SJCRH30 (cell line): ENCODE results near the gene CFAP99. TPM values are rescaled to one million over a fixed set of nuclear protein-coding genes. Genes with fewer than 3 reads are reported as not detected.
"Not testable (repeated sequence)": the region's sequence is repeated elsewhere in the genome, so short reads cannot be mapped to it uniquely, and the experiment has no call there.

ENCODE experiments used
- DNase-seq, 2 experiments: peaks; one replicate each; pipeline ENCODE4 v3.0.0-alpha.2; 2015 to 2020
- H3K27ac ChIP-seq: fragments of 250-450 bp; sonication (Bioruptor Pico); 2 replicates; pipeline ENCODE4 v1.5.1; 2020; ENCODE audit warnings: mild to moderate bottlenecking, moderate library complexity
- H3K27me3 ChIP-seq: fragments of 250-450 bp; sonication (Bioruptor Pico); 2 replicates; pipeline ENCODE4 v1.5.1; 2020; ENCODE audit warnings: mild to moderate bottlenecking, moderate library complexity
- H3K36me3 ChIP-seq: fragments of 250-450 bp; sonication (Bioruptor Pico); 2 replicates; pipeline ENCODE4 v1.5.1; 2020; ENCODE audit warnings: mild to moderate bottlenecking, moderate library complexity
- H3K4me1 ChIP-seq: fragments of 250-450 bp; sonication (Bioruptor Pico); 2 replicates; pipeline ENCODE4 v1.5.1; 2020; ENCODE audit warnings: mild to moderate bottlenecking, moderate library complexity
- H3K4me3 ChIP-seq: fragments of 250-450 bp; sonication (Bioruptor Pico); 2 replicates; pipeline ENCODE4 v1.5.1; 2020; ENCODE audit warnings: mild to moderate bottlenecking, moderate library complexity
- H3K9me3 ChIP-seq: fragments of 250-450 bp; sonication (Bioruptor Pico); replicated peaks from 2 replicates; pipeline ENCODE4 v1.5.1; 2020; ENCODE audit warnings: mild to moderate bottlenecking, moderate library complexity
- total RNA-seq: library from RNA; depleted of rRNA; stranded (reverse); fragments of >200 nt; shearing (Covaris generic); gene quantifications from 2 replicates; pipeline ENCODE4 v1.2.3, GENCODE V29; 2014

The CFAP99 gene
- total RNA-seq, 1 experiment from 2014 or later: not detected

GRCh38 chr4:2465032-2465431, 46.3 kb downstream of the CFAP99 start:
- Histone ChIP-seq H3K4me3 (no peak overlapping the region), H3K9me3 (no peaks in the 10 kb centered on the region), H3K27me3 (peaks cover 13% of the 10 kb centered on the region; the same call in 1 of the 2 replicates), H3K36me3 (no peaks in the 10 kb centered on the region), H3K27ac (no peak overlapping the region), H3K4me1 (0 out of 2 replicates have a peak, but pooled peaks cover 3% of the 10 kb centered on the region)
- no peak for DNase-seq

- DNase-seq, H3K9me3 ChIP-seq, H3K4me3 ChIP-seq, H3K36me3 ChIP-seq, H3K27ac ChIP-seq, H3K4me1 ChIP-seq: not testable (repeated sequence)
- H3K27me3 ChIP-seq: peaks cover 13% of the 10 kb centered on the region; the same call in 1 of the 2 replicates
These were observed 46.8 kb downstream of the CFAP99 start for GRCh38 chr4:2465544-2465943.

- H3K27me3 ChIP-seq: 0 out of 2 replicates have a peak, but pooled peaks cover 1% of the 10 kb centered on the region
- DNase-seq: peak; percentile 97
- peak within 1 kb of the TSS; percentile 93 for H3K4me3 ChIP-seq
- H3K27ac ChIP-seq: peak within 1 kb of the TSS; percentile 77
- peaks cover 5% of the 10 kb centered on the region; the same call in 1 of the 2 replicates for H3K9me3 ChIP-seq
- peaks cover 30% of the 10 kb centered on the region for H3K36me3 ChIP-seq
- H3K4me1 ChIP-seq: peaks cover 3% of the 10 kb centered on the region; the same call in 1 of the 2 replicates
These were observed 49.9 kb downstream of the CFAP99 start, which contains the start of gene RNF4 for GRCh38 chr4:2468456-2469191. Gene RNF4 (plus strand): TSS chr4:2469106. CDS start chr4:2490494, 21,388 bp downstream.

GRCh38 chr4:2469192-2469984, 50.6 kb downstream of the CFAP99 start:
- Histone ChIP-seq H3K4me3 (peak overlapping the region; percentile 93), H3K9me3 (peaks cover 5% of the 10 kb centered on the region; the same call in 1 of the 2 replicates), H3K36me3 (peaks cover 38% of the 10 kb centered on the region), H3K4me1 (peaks cover 3% of the 10 kb centered on the region; the same call in 1 of the 2 replicates), H3K27me3 (no peaks in the 10 kb centered on the region), H3K27ac (peak overlapping the region; percentile 77)
- peak; percentile 58 to 61 for DNase-seq

DNA sequence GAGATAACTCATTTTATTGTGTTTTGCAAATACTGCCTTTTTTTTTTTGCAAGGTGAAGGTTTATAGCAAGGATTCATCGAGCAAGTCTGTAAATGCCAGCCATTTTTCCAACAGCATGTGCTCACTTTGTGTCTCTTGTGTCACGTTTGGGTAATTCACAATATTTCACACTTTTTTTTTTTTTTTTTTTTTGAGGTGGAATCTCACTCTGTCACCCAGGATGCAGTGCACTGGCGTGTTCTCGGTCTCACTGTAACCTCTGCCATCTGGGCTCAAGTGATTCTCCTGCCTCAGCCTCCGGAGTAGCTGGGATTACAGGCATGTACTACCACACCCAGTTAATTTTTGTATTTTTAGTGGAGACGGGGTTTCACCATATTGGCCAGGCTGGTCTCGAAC, 52.0 kb downstream of the CFAP99 start:
- DNase-seq: no peak
- Histone ChIP-seq H3K4me1 (peaks cover 3% of the 10 kb centered on the region; the same call in 1 of the 2 replicates), H3K4me3 (no peak overlapping the region), H3K27ac (no peak overlapping the region), H3K36me3 (peaks cover 46% of the 10 kb centered on the region), H3K9me3 (peaks cover 5% of the 10 kb centered on the region; the same call in 1 of the 2 replicates), H3K27me3 (no peaks in the 10 kb centered on the region)

DNA sequence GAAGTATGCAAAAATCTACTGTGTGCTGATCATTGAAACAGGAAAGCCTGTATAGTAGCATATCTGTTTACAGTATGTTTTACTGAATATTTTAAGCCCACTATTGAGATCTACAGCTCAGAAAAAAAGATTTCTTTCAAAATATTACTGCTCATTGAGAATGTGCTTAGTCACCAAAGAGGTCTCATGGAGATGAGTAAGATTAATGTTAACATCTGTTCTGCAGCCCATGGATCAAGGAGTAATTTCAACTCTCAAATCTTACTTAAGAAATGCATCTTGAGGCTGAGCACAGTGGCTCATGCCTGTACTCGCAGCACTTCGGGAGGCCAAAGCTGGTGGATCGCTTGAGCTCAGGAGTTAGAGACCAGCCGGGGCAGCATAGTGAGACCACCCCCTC, 53.4 kb downstream of the CFAP99 start:
- DNase-seq: no peak
- peaks cover 58% of the 10 kb centered on the region for H3K36me3 ChIP-seq
- no peaks in the 10 kb centered on the region for H3K27me3 ChIP-seq
- H3K4me3 ChIP-seq: no peak overlapping the region
- H3K27ac ChIP-seq: no peak overlapping the region
- peaks cover 5% of the 10 kb centered on the region; the same call in 1 of the 2 replicates for H3K9me3 ChIP-seq
- H3K4me1 ChIP-seq: peaks cover 3% of the 10 kb centered on the region; the same call in 1 of the 2 replicates

DNA sequence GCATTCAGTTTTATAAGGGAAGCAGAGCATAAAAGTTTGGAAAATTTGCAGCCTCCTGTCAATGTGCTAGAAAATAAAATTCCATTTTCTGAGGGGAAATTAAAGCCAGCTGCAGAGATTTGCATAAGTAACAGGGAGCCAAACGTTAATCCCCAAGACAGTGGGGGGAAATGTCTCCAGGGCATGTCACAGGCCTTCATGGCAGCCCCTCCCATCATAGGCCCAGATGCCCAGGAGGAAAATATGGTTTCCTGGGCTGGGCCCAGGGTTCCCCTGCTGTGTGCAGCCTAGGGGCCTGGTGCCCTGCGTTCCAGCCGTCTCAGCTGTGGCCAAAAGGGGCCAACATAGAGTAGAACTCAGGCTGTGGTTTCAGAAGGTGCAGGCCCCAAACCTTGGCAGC, 59.5 kb downstream of the CFAP99 start:
- no peak overlapping the region for H3K27ac ChIP-seq
- no peaks in the 10 kb centered on the region for H3K4me1 ChIP-seq
- H3K9me3 ChIP-seq: no peaks in the 10 kb centered on the region
- DNase-seq: no peak
- no peaks in the 10 kb centered on the region for H3K27me3 ChIP-seq
- peaks cover 35% of the 10 kb centered on the region for H3K36me3 ChIP-seq
- H3K4me3 ChIP-seq: no peak overlapping the region

GRCh38 chr4:2480649-2481048, 61.9 kb downstream of the CFAP99 start:
- DNase-seq: no peak
- H3K27me3 ChIP-seq: no peaks in the 10 kb centered on the region
- H3K9me3 ChIP-seq: no peaks in the 10 kb centered on the region
- no peak overlapping the region for H3K27ac ChIP-seq
- peaks cover 18% of the 10 kb centered on the region for H3K36me3 ChIP-seq
- H3K4me1 ChIP-seq: peaks cover 9% of the 10 kb centered on the region
- no peak overlapping the region for H3K4me3 ChIP-seq

DNA sequence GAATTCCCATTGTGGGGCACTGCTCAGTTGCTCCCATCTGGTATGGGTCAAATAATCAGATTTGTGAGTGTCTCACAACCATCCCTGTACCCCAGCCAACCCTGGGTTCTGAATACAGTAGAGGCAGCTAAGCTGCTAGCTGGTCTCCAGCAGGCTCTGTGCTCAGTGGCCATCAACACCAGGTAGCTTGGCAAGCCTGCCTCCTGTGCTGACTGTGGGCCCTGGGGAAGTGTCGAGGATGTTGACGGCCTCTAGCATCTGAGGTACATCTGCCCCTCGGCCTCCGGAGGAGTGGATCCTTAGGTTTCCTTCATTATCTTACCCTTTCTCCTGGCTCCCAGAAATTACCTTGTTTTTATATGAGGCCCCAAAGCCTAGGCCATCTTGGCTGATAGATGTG, 63.4 kb downstream of the CFAP99 start:
- no peak overlapping the region for H3K27ac ChIP-seq
- H3K9me3 ChIP-seq: no peaks in the 10 kb centered on the region
- H3K4me1 ChIP-seq: peaks cover 12% of the 10 kb centered on the region
- no peak overlapping the region for H3K4me3 ChIP-seq
- peaks cover 7% of the 10 kb centered on the region for H3K36me3 ChIP-seq
- no peaks in the 10 kb centered on the region for H3K27me3 ChIP-seq
- no peak for DNase-seq

DNA sequence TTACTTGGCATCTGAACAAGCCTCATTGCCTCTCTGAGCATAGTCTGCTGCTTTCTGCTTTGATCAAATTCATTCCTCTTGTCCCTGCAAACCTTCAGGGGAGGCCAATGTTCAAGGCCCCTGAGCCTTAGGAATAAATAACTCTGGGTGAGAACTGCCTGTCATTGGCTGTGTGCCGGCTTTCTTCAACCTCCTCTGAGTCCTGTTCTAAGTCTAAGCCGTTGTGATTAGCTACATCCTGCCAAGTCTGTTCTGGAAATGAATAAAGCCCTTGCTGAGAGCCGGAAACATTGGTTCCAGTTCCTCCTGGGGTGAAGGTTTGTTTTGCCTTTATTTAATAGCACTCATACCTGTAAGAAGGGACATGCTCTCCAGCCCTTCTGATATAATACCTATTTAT, 63.9 kb downstream of the CFAP99 start:
- Histone ChIP-seq H3K36me3 (peaks cover 8% of the 10 kb centered on the region), H3K27ac (no peak overlapping the region), H3K9me3 (no peaks in the 10 kb centered on the region), H3K4me1 (peaks cover 12% of the 10 kb centered on the region), H3K27me3 (no peaks in the 10 kb centered on the region), H3K4me3 (no peak overlapping the region)
- DNase-seq: no peak

- Histone ChIP-seq H3K27me3 (no peaks in the 10 kb centered on the region), H3K27ac (no peak overlapping the region), H3K9me3 (no peaks in the 10 kb centered on the region), H3K4me3 (no peak overlapping the region), H3K36me3 (peaks cover 8% of the 10 kb centered on the region), H3K4me1 (peaks cover 12% of the 10 kb centered on the region)
- no peak for DNase-seq
These were observed 64.5 kb downstream of the CFAP99 start for GRCh38 chr4:2483237-2483636.

DNA sequence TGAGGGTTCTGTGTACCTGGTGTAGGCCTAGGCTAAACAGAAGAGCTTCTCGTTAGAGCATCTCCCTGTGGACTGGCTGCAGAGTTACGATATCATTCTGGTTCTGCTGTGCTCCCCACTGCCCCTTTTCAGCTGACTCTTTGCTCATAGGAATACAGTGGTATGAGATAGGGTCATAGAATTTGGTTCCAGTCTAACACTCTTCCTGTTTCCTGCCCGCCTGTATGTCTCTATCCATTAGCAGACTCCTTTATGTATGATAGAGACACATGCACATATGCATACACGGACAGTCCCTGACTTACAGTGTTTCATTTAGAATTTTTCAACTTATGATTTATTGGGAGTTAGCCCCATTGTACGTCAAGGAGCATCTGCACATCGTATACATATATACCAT, 65.4 kb downstream of the CFAP99 start:
- DNase-seq: peak in 1 of 2 experiments; percentile 22
- no peaks in the 10 kb centered on the region for H3K27me3 ChIP-seq
- no peaks in the 10 kb centered on the region for H3K9me3 ChIP-seq
- peaks cover 8% of the 10 kb centered on the region for H3K36me3 ChIP-seq
- H3K27ac ChIP-seq: no peak overlapping the region
- no peak overlapping the region for H3K4me3 ChIP-seq
- H3K4me1 ChIP-seq: peaks cover 12% of the 10 kb centered on the region

DNA sequence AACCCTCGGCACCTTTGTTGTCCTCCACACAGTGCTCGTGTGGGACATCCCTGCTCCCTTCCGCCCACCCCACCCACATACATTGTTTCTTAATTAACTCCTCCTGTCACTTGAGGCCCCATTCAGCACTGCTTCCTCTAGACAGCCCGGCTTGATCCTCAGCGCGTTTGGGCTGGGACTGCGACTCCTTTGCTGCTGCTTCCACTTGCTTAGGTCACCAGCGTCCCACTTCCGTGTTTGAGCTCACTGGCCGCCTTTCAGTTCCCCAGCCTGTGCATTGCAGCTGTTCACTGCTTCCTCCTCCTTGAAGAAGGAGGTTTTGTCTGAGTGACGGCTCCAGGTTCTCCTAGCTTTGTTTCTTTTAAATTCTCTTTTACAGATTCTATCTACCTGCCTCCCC, 66.2 kb downstream of the CFAP99 start:
- peak; percentile 83 to 89 for DNase-seq
- Histone ChIP-seq H3K36me3 (peaks cover 14% of the 10 kb centered on the region), H3K27ac (peak overlapping the region; percentile 56), H3K4me1 (peaks cover 12% of the 10 kb centered on the region), H3K27me3 (no peaks in the 10 kb centered on the region), H3K9me3 (no peaks in the 10 kb centered on the region), H3K4me3 (no peak overlapping the region)

DNA sequence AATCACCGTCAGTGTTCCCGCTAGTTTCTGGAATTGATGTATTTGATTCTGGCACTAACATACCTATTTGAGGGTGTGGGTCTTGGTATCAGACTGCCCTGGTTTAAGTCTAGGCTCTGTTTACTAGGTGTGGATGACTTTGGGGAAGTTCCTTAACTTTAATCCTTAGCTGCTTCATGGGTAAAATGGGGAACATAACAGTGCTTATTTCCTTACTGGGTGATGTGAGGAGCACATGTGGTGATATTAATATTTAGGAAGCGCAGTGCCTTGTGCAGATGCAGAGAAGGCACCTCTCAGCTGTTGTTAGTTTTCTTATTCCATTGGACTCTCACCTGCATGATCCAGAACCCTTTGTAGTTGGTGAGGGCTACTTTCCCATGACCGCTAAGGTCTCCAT, 67.2 kb downstream of the CFAP99 start:
- Histone ChIP-seq H3K9me3 (no peaks in the 10 kb centered on the region), H3K36me3 (peaks cover 23% of the 10 kb centered on the region), H3K27me3 (no peaks in the 10 kb centered on the region), H3K4me3 (no peak overlapping the region), H3K27ac (no peak overlapping the region), H3K4me1 (peaks cover 12% of the 10 kb centered on the region)
- no peak for DNase-seq

GRCh38 chr4:2486981-2487380, 68.2 kb downstream of the CFAP99 start:
- Histone ChIP-seq H3K4me3 (no peak overlapping the region), H3K36me3 (peaks cover 33% of the 10 kb centered on the region), H3K27me3 (no peaks in the 10 kb centered on the region), H3K9me3 (no peaks in the 10 kb centered on the region), H3K4me1 (peaks cover 12% of the 10 kb centered on the region), H3K27ac (no peak overlapping the region)
- DNase-seq: no peak
